ENCODE measurements around the gene PPP2R3A. TPM values are rescaled to one million over a fixed set of nuclear protein-coding genes. Genes with fewer than 3 reads are reported as not detected.

Gene PPP2R3A
- total and polyA plus RNA-seq, 7 experiments from 2014 or later, result 0.13 to 0.89 (median 0.40) TPM; not detected in 1

- DNase-seq (no peak), ATAC-seq (no peak)
- no peaks in the 10 kb centered on the region for H3K36me3 ChIP-seq (ENCODE audit: control insufficient read depth in 2 of 3, insufficient read depth in 3 of 3, low read length in 3 of 3)
- Mint-ChIP-seq H3K4me1 (peaks cover 0 to 5% (median 0%) of the 10 kb centered on the region in 7 donors), H3K27me3 (peaks cover 0 to 9% (median 2%) of the 10 kb centered on the region in 5 donors), H3K9me3 (peaks cover 0 to 3% (median under 1%) of the 10 kb centered on the region in 11 donors), H3K4me3 (no peak overlapping the region), H3K36me3 (peaks cover 0 to under 1% (median 0%) of the 10 kb centered on the region in 5 donors), H3K27ac (no peak overlapping the region)
- POLR2A ChIA-PET, result no interaction called here
- no peaks in the 10 kb centered on the region for H3K27me3 ChIP-seq (ENCODE audit: control insufficient read depth in 2 of 2, insufficient read depth in 2 of 2, low read length in 2 of 2)
- no peaks in the 10 kb centered on the region for H3K9me3 ChIP-seq (ENCODE audit: control insufficient read depth in 2 of 3, low read length in 3 of 3)
- no peak overlapping the region for H3K27ac ChIP-seq (ENCODE audit: low read depth, low read length)
- intact Hi-C loops (cut with micrococcal nuclease), result no loop called here
- CTCF ChIA-PET, result no interaction called here
- no peaks in the 10 kb centered on the region for H3K4me1 ChIP-seq (ENCODE audit: control insufficient read depth in 2 of 2, insufficient read depth in 2 of 2, low read length in 2 of 2)
- no peak overlapping the region for H3K4me3 ChIP-seq (ENCODE audit: low read length)
Measured at GRCh38 chr3:136067211-136067610, 101.7 kb downstream of the PPP2R3A start.

DNA sequence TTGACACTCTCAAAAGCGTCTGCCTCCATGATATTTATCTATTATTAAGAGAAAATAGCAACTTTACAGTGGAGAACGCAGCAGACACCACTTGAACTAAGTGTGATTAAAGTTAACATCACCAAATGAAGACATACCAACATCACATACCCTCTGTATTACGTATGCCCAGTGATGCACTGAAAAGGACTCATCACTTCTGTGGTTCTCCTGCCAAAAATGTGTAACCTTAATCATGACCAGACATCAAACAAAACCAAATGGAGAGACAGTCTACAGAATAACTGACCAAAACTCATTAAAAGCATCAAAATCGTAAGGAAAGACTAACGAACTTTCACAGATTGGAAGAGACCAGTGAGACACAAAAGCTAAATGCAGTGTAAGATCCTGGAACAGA is 103.2 kb downstream of the PPP2R3A start:
- H3K9me3 ChIP-seq (ENCODE audit: control insufficient read depth in 2 of 3, low read length in 3 of 3), result no peaks in the 10 kb centered on the region
- Mint-ChIP-seq H3K27ac (no peak overlapping the region), H3K9me3 (no peaks in the 10 kb centered on the region), H3K36me3 (no peaks in the 10 kb centered on the region), H3K27me3 (peaks cover 0 to 10% (median 0%) of the 10 kb centered on the region in 5 donors), H3K4me3 (no peak overlapping the region), H3K4me1 (peaks cover 0 to 5% (median 0%) of the 10 kb centered on the region in 7 donors)
- H3K36me3 ChIP-seq (ENCODE audit: control insufficient read depth in 2 of 3, insufficient read depth in 3 of 3, low read length in 3 of 3), result no peaks in the 10 kb centered on the region
- H3K27ac ChIP-seq (ENCODE audit: low read depth, low read length), result no peak overlapping the region
- no peaks in the 10 kb centered on the region for H3K27me3 ChIP-seq (ENCODE audit: control insufficient read depth in 2 of 2, insufficient read depth in 2 of 2, low read length in 2 of 2)
- ATAC-seq, result no peak
- POLR2A ChIA-PET, result interaction anchor here (0.6 kb wide), 1 partner anchor 782 kb away, joined by 3 read pairs; no protein-coding TSS in a partner anchor
- DNase-seq, result no peak
- no peak overlapping the region for H3K4me3 ChIP-seq (ENCODE audit: low read length)
- CTCF ChIA-PET, result interaction anchor here (0.6 to 1.1 kb wide), 2 partner anchors 966 to 1878 kb away, joined by 3 read pairs; no protein-coding TSS in a partner anchor
- intact Hi-C loops (cut with micrococcal nuclease), result no loop called here
- no peaks in the 10 kb centered on the region for H3K4me1 ChIP-seq (ENCODE audit: control insufficient read depth in 2 of 2, insufficient read depth in 2 of 2, low read length in 2 of 2)

DNA sequence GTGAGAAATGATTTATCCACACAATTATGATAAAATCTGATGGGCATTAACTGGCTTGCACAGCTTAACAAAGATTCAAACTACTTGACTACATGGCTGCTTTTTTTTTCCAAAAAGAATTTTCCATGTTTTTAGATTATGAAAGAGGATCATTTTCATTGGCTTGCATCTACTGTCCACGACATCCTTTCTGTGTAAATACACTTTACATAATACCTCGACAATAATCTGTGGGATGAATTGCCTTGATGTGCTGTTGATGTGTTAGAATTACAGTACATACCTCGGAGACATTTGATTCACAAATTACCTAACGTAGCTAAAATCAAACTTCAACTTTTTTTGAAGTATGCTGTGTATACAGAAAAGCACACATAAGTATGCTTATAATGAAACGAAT is 104.4 kb downstream of the PPP2R3A start:
- ChIA-PET POLR2A (no interaction called here), CTCF (interaction anchor here (1.1 to 2.9 kb wide), 2 partner anchors 944 to 964 kb away, joined by 3 to 16 read pairs; no protein-coding TSS in a partner anchor)
- H3K27ac ChIP-seq (ENCODE audit: low read depth, low read length), result no peak overlapping the region
- no peak overlapping the region for H3K4me3 Mint-ChIP-seq
- H3K27me3 ChIP-seq (ENCODE audit: control insufficient read depth in 2 of 2, insufficient read depth in 2 of 2, low read length in 2 of 2), result no peaks in the 10 kb centered on the region
- intact Hi-C loops (cut with micrococcal nuclease), result loop anchor here (2.0 to 10.0 kb wide), 7 partner anchors 235 to 1985 kb away; no protein-coding TSS in a partner anchor
- peaks cover 0 to 13% (median 0%) of the 10 kb centered on the region in 5 donors for H3K27me3 Mint-ChIP-seq
- DNase-seq, result no peak
- no peak overlapping the region for H3K4me3 ChIP-seq (ENCODE audit: low read length)
- H3K4me1 ChIP-seq (ENCODE audit: control insufficient read depth in 2 of 2, insufficient read depth in 2 of 2, low read length in 2 of 2), result no peaks in the 10 kb centered on the region
- no peaks in the 10 kb centered on the region for H3K36me3 ChIP-seq (ENCODE audit: control insufficient read depth in 2 of 3, insufficient read depth in 3 of 3, low read length in 3 of 3)
- ATAC-seq, result no peak
- peaks cover 0 to 5% (median 0%) of the 10 kb centered on the region in 7 donors for H3K4me1 Mint-ChIP-seq
- H3K27ac Mint-ChIP-seq, result no peak overlapping the region
- H3K9me3 ChIP-seq (ENCODE audit: control insufficient read depth in 2 of 3, low read length in 3 of 3), result no peaks in the 10 kb centered on the region
- H3K36me3 Mint-ChIP-seq, result no peaks in the 10 kb centered on the region
- no peaks in the 10 kb centered on the region for H3K9me3 Mint-ChIP-seq

DNA sequence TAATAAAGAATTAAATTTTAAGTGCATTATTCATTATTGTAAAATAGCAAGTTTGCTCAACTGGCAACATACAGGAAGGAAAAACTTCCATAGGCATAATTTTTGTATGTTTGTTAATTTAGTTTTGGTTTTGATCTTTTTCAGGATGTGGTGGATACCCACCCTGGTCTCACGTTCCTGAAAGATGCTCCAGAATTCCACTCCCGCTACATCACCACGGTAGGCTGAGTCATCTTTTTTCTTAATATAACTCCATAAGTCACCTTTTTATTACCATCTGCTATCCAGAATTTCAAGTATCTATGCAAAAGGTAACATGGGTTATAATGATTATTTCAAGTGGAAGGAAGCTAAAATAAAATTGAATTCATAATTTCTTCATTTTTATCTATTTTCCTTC is 104.8 kb downstream of the PPP2R3A start:
- DNase-seq, result no peak
- no peak for ATAC-seq
- intact Hi-C loops (cut with micrococcal nuclease), result loop anchor here (2.0 to 10.0 kb wide), 7 partner anchors 234 to 1984 kb away; no protein-coding TSS in a partner anchor
- Mint-ChIP-seq H3K4me1 (peaks cover 0 to 5% (median 0%) of the 10 kb centered on the region in 7 donors), H3K27ac (no peak overlapping the region), H3K27me3 (peaks cover 0 to 13% (median 0%) of the 10 kb centered on the region in 5 donors), H3K4me3 (no peak overlapping the region), H3K36me3 (no peaks in the 10 kb centered on the region), H3K9me3 (no peaks in the 10 kb centered on the region)
- Histone ChIP-seq H3K27me3 (ENCODE audit: control insufficient read depth in 2 of 2, insufficient read depth in 2 of 2, low read length in 2 of 2) (no peaks in the 10 kb centered on the region), H3K36me3 (ENCODE audit: control insufficient read depth in 2 of 3, insufficient read depth in 3 of 3, low read length in 3 of 3) (no peaks in the 10 kb centered on the region), H3K9me3 (ENCODE audit: control insufficient read depth in 2 of 3, low read length in 3 of 3) (no peaks in the 10 kb centered on the region), H3K27ac (ENCODE audit: low read depth, low read length) (no peak overlapping the region), H3K4me3 (ENCODE audit: low read length) (no peak overlapping the region), H3K4me1 (ENCODE audit: control insufficient read depth in 2 of 2, insufficient read depth in 2 of 2, low read length in 2 of 2) (no peaks in the 10 kb centered on the region)
- POLR2A ChIA-PET, result no interaction called here
- CTCF ChIA-PET, result interaction anchor here (1.0 to 2.9 kb wide), 3 partner anchors 9 to 944 kb away, joined by 3 to 16 read pairs (median 5); no protein-coding TSS in a partner anchor

- ChIA-PET POLR2A (no interaction called here), CTCF (interaction anchor here (1.0 to 2.9 kb wide), 4 partner anchors 10 to 943 kb away, joined by 3 to 16 read pairs (median 4); no protein-coding TSS in a partner anchor)
- peaks cover 0 to 9% (median 0%) of the 10 kb centered on the region in 5 donors for H3K27me3 Mint-ChIP-seq
- H3K4me1 Mint-ChIP-seq, result peaks cover 0 to 5% (median 0%) of the 10 kb centered on the region in 7 donors
- Histone ChIP-seq H3K36me3 (ENCODE audit: control insufficient read depth in 2 of 3, insufficient read depth in 3 of 3, low read length in 3 of 3) (no peaks in the 10 kb centered on the region), H3K4me3 (ENCODE audit: low read length) (no peak overlapping the region), H3K27me3 (ENCODE audit: control insufficient read depth in 2 of 2, insufficient read depth in 2 of 2, low read length in 2 of 2) (no peaks in the 10 kb centered on the region), H3K4me1 (ENCODE audit: control insufficient read depth in 2 of 2, insufficient read depth in 2 of 2, low read length in 2 of 2) (no peaks in the 10 kb centered on the region), H3K27ac (ENCODE audit: low read depth, low read length) (no peak overlapping the region), H3K9me3 (ENCODE audit: control insufficient read depth in 2 of 3, low read length in 3 of 3) (no peaks in the 10 kb centered on the region)
- no peaks in the 10 kb centered on the region for H3K36me3 Mint-ChIP-seq
- no peak overlapping the region for H3K4me3 Mint-ChIP-seq
- DNase-seq (peak in 1 of 9 donors; percentile 9), ATAC-seq (no peak)
- intact Hi-C loops (cut with micrococcal nuclease), result loop anchor here (1.0 to 10.0 kb wide), 8 partner anchors 234 to 1984 kb away; no protein-coding TSS in a partner anchor
- no peaks in the 10 kb centered on the region for H3K9me3 Mint-ChIP-seq
- no peak overlapping the region for H3K27ac Mint-ChIP-seq
Measured at GRCh38 chr3:136070953-136071949, 105.7 kb downstream of the PPP2R3A start.

GRCh38 chr3:136074546-136075170 is 109.1 kb downstream of the PPP2R3A start:
- H3K27me3 ChIP-seq (ENCODE audit: control insufficient read depth in 2 of 2, insufficient read depth in 2 of 2, low read length in 2 of 2), result no peaks in the 10 kb centered on the region
- no peak for ATAC-seq
- no peaks in the 10 kb centered on the region for H3K9me3 ChIP-seq (ENCODE audit: control insufficient read depth in 2 of 3, low read length in 3 of 3)
- H3K27ac ChIP-seq (ENCODE audit: low read depth, low read length), result no peak overlapping the region
- intact Hi-C loops (cut with micrococcal nuclease), result loop anchor here (1.0 to 10.0 kb wide), 20 partner anchors 103 to 1980 kb away; partner anchors contain the start of genes NCK1 (in 2 of the 2), STAG1 (in 2 of the 2), MSL2 (in 1 of the 2) and PCCB (in 1 of the 2)
- Mint-ChIP-seq H3K27ac (no peak overlapping the region), H3K27me3 (peaks cover 0 to 6% (median 0%) of the 10 kb centered on the region in 5 donors), H3K9me3 (no peaks in the 10 kb centered on the region), H3K4me1 (peaks cover 0 to 5% (median under 1%) of the 10 kb centered on the region in 7 donors), H3K4me3 (no peak overlapping the region), H3K36me3 (no peaks in the 10 kb centered on the region)
- no peak for DNase-seq
- no peaks in the 10 kb centered on the region for H3K36me3 ChIP-seq (ENCODE audit: control insufficient read depth in 2 of 3, insufficient read depth in 3 of 3, low read length in 3 of 3)
- CTCF ChIA-PET, result interaction anchor here (0.8 to 3.5 kb wide), 5 partner anchors 317 to 957 kb away, joined by 3 to 30 read pairs (median 10); partner anchors contain the start of gene STAG1
- H3K4me1 ChIP-seq (ENCODE audit: control insufficient read depth in 2 of 2, insufficient read depth in 2 of 2, low read length in 2 of 2), result no peaks in the 10 kb centered on the region
- no peak overlapping the region for H3K4me3 ChIP-seq (ENCODE audit: low read length)
- POLR2A ChIA-PET, result interaction anchor here (0.6 to 0.8 kb wide), 2 partner anchors 678 to 940 kb away, joined by 3 read pairs; partner anchors contain the start of gene STAG1

Measured in naive thymus-derived CD4-positive, alpha-beta T cell (primary cell).